SKM-1 (cell line): ENCODE results near the gene RAB11FIP2.

ENCODE experiments used
- DNase-seq: peaks from one replicate; lab custom pipeline; 2025; ENCODE audit not compliant: unreplicated experiment; lab: John Stamatoyannopoulos, UW

RAB11FIP2 gene

GRCh38 chr10:117983961-117984360 lies 62.8 kb downstream of the RAB11FIP2 start:
- DNase-seq = no peak

GRCh38 chr10:117980755-117981702 lies 65.7 kb downstream of the RAB11FIP2 start:
- DNase-seq = no peak

- DNase-seq = no peak
Observed at GRCh38 chr10:117980216-117980615, 66.5 kb downstream of the RAB11FIP2 start.

- DNase-seq = no peak
Observed at GRCh38 chr10:117972168-117972837, 74.4 kb downstream of the RAB11FIP2 start.

GRCh38 chr10:117970962-117971361 lies 75.8 kb downstream of the RAB11FIP2 start:
- no peak for DNase-seq

- no peak for DNase-seq
Observed at GRCh38 chr10:117969592-117969991, 77.1 kb downstream of the RAB11FIP2 start.

- no peak for DNase-seq
Observed at GRCh38 chr10:117968354-117969182, 78.2 kb downstream of the RAB11FIP2 start.

GRCh38 chr10:117967149-117967650 lies 79.5 kb downstream of the RAB11FIP2 start:
- no peak for DNase-seq

GRCh38 chr10:117965984-117966383 lies 80.8 kb downstream of the RAB11FIP2 start:
- DNase-seq = no peak

GRCh38 chr10:117964536-117964935 lies 82.2 kb downstream of the RAB11FIP2 start:
- no peak for DNase-seq

GRCh38 chr10:117960345-117960935 lies 86.3 kb downstream of the RAB11FIP2 start:
- no peak for DNase-seq

- no peak for DNase-seq
Observed at GRCh38 chr10:117956972-117957371, 89.8 kb downstream of the RAB11FIP2 start.

GRCh38 chr10:117955176-117955575 lies 91.6 kb downstream of the RAB11FIP2 start:
- no peak for DNase-seq
